GM19043 (cell line): Measurements from ENCODE around the gene OTOG.

ENCODE experiments used
- ATAC-seq: cut with Tn5 transposase; IDR thresholded peaks from one replicate; pipeline ENCODE4 v1.9.1; 2021; ENCODE audit warnings: low read depth; ENCODE audit not compliant: unreplicated experiment

Gene OTOG

GRCh38 chr11:17519061-17519885 lies 27.8 kb upstream of the OTOG start:
- ATAC-seq, result no peak

GRCh38 chr11:17521106-17521900 lies 25.8 kb upstream of the OTOG start:
- no peak for ATAC-seq

DNA sequence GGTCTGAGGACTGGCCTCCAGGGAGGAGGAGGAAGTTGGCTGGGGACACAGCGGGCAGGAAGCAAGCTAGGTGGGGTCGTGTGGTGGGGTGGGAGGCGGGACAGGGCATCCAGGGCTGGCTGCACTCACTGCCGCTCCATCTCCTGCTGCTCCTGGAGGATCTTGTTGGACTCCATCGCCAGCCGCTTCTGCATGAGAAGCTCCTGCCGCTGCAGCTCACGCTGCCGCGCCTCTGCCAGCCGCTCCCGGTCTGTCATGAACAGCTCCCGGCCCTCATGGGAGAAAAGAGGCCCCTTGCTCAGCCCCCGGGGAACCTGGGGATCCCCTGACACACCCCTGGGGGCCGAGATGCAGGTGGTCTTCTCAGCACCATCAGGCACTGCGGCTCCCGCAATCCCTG lies 24.4 kb upstream of the OTOG start:
- ATAC-seq, result no peak

- ATAC-seq, result no peak
Measured at GRCh38 chr11:17524221-17524620, 22.8 kb upstream of the OTOG start.

- ATAC-seq, result no peak
Measured at GRCh38 chr11:17525570-17525969, 21.5 kb upstream of the OTOG start.

- no peak for ATAC-seq
Measured at GRCh38 chr11:17526326-17526725, 20.7 kb upstream of the OTOG start.

DNA sequence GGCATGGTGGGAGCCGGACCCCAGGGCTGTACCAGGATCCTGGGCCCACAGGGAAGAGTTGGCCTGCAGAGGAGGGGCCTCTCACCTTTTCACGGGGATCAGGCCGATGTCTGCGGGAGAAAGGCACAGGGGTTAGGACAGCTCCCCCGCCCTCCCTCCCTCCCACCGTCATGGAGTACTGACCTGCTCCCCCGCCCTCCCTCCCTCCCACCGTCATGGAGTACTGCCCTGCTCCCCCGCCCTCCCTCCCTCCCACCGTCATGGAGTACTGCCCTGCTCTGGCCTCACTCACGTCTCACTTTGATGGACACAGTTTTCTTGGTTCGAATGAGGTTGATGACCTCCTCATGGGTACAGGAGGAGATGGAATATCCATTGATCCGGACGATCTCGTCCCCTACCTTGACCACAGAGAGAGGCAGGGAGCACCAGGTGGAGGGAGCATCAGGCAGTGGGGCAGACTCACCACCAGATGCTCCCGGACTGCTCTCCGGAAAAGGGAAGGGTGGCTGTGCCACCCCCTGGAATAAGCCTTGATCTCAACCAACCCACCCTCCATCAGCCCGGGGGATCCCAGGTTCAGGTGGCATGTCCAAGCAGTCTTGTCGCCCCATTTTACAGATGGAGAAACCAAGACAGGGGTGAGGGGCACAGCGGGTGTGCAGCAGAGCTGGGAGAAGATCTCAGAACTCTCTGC lies 20.0 kb upstream of the OTOG start:
- no peak for ATAC-seq

GRCh38 chr11:17527628-17527995 lies 19.4 kb upstream of the OTOG start:
- no peak for ATAC-seq

GRCh38 chr11:17528181-17528691 lies 18.8 kb upstream of the OTOG start:
- ATAC-seq, result peak; percentile 66

DNA sequence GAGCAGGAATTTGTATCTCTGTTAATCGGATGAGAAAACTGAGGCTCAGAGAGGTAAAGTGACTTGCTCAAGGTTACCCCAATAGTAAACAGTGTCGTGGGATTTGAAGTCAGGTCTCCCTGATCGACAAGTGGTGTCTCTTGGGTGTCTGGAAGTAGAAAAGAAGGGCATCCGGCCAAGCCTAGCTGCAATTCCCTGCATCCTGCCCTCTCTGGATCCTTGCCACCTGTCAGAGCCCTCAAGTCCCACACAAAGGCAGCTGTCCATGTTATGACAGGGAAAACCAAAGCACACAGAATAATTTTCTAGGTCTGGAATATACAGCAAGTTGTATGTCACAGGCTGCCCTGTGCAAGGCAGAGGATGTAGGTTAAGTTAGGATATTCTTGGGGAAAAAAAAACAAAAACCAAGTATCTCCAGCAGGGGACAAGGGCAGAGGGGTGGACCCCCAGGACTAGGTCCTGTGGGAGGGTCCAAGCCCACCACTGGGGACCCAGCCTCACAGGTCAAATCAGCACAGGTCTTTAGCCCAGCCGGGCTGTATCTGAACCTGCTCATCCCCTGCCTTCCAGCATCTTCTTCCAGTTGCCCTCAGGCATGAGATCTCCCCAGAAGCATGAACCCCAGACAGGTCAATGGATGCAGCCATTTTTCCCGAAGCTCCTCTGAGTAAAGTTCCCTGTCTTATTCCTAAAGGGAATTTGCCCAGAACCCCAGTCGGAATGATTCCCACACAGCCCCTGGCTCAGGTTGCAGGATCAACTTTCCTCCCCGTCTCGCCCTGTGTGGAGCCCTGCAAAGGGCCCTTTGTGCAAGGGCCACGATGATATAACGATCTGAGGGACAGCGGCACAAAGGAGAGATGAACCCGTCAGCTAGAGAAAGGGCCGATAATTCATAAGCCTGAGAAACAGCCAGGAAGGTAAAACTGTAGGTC lies 17.9 kb upstream of the OTOG start:
- ATAC-seq, result no peak

DNA sequence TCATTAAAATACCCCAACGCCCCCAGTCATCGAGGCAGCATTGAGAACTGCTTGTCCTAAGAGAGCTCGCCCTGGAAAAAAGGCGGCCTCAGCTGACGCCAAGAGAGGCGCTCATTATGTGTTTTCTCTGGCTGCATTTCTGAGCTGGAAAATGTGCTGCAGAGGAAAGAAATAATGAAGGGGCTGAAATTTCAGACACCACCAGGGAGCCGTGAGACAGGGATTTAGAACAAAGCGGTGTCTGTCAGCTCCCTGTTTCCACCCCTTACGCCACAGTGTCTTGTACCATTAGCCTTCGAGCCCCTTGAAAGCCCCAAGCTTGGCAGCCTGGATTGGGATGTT lies 17.2 kb upstream of the OTOG start:
- no peak for ATAC-seq

GRCh38 chr11:17531071-17531600 lies 15.9 kb upstream of the OTOG start:
- no peak for ATAC-seq

DNA sequence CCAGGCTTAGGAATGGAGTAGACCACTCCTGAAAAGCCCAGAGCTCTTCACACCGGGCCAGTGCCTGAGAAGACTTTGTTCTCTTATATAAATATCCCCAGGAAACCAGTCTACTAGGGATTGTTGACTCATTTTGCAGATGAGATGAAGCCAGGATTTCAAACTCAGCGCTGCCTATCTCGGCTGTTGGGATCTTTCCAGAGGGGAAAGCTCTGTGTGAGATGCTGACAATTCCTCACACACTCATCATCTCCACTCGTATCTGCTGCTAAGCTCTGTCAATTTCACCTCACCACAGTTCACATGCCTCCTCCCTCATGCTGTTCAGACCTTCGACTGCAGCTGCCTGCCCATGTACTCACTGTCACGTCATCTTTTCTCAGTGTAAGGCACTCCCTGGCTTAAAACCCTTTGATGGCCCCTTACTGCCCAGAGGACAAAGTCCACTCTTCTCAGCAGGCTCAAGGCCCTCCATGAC lies 15.4 kb upstream of the OTOG start:
- ATAC-seq, result no peak

GRCh38 chr11:17532784-17533183 lies 14.3 kb upstream of the OTOG start:
- ATAC-seq, result no peak

GRCh38 chr11:17533341-17533740 lies 13.7 kb upstream of the OTOG start:
- no peak for ATAC-seq

DNA sequence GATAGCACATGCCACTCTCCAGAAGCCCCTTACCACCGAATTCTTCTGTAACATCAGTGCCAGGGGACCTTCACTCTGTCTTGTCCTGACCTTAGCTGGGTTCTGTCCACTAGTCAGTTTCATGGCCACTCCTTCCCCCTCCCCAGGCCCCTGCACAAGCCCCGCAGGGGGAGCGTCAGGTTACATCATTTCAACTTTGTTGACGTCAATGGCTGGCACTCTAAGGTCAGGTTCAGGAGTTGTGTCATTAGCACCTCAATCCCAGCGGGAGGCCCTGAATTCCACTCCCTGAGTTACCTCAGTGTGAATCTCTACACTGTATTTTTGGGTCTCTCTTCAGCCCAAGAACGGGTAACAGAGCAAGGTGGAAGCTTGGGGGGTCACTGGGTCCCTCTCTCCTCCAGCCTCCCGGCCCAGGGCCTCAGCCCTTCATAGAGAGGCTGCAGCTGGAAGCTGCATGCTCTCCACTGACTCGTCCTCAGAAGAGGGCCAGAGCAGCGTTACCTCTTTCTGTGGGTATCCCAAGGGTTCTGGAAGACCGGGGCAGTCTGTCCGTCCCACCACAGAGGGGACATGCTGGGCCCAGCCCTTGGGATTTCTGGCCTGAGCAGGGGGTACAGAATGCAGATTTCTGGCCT lies 13.2 kb upstream of the OTOG start:
- no peak for ATAC-seq

DNA sequence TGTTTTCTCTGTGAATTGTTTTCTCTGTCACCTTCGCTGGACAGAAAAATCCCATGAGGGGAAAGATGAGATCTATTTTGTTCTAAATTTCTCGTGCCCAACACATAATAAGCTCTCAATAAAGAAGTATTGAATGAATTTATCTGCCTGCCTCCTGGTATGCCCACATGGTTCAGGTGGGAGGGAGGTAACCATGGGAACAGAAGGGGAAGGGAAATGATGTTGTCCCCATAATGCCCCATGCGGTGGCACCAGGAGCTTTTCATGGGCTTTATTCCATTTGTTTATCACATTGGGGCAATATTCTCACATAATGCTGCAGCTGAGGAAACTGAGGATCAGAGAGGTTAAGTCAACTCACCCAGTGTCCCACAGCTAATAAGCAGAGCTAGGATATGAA lies 11.6 kb upstream of the OTOG start:
- no peak for ATAC-seq

- no peak for ATAC-seq
Measured at GRCh38 chr11:17537261-17537660, 9.8 kb upstream of the OTOG start.

- ATAC-seq, result no peak
Measured at GRCh38 chr11:17538054-17538453, 9.0 kb upstream of the OTOG start.
